K562 (cell line): ENCODE measurements around the gene MGAT4D. TPM values are rescaled to one million over a fixed set of nuclear protein-coding genes. Genes with fewer than 3 reads are reported as not detected.

Experiments
- BACH1 ChIP-seq: fragments of 200-800 bp; sonication (Bioruptor generic); IDR thresholded peaks from 2 replicates; pipeline ENCODE4 v1.6.1; 2016; ENCODE audit warnings: missing genetic modification characterization, missing compliant biosample characterization
- CBFA2T2 ChIP-seq: fragments of 450-650 bp; conservative IDR thresholded peaks from 2 replicates; pipeline ENCODE4 v1.6.1; 2017; ENCODE audit warnings: mild to moderate bottlenecking
- CBFB ChIP-seq: sonication (generic); formaldehyde crosslinking; IDR thresholded peaks from 2 replicates; pipeline ENCODE4 v1.4.0; 2020; ENCODE audit warnings: mild to moderate bottlenecking, missing genetic modification reagents
- CTCFL ChIP-seq: IDR thresholded peaks from 2 replicates; pipeline ENCODE4 v1.6.1; 2011; ENCODE audit warnings: borderline replicate concordance, low read depth, mild to moderate bottlenecking, moderate library complexity, low read length; ENCODE audit not compliant: insufficient read depth, poor library complexity, severe bottlenecking
- DACH1 ChIP-seq: fragments of 450-650 bp; IDR thresholded peaks from 2 replicates; pipeline ENCODE4 v1.6.1; 2018; ENCODE audit not compliant: partially characterized antibody
- ELF2 ChIP-seq: fragments of 250-450 bp; sonication (Bioruptor Pico); IDR thresholded peaks from 2 replicates; pipeline ENCODE4 v1.5.0; 2021; ENCODE audit warnings: mild to moderate bottlenecking
- GATAD2B ChIP-seq: fragments of 450-650 bp; IDR thresholded peaks from 2 replicates; pipeline ENCODE4 v1.6.1; 2017; ENCODE audit warnings: mild to moderate bottlenecking, borderline replicate concordance
- HDAC1 ChIP-seq, 2 experiments: fragments of 450-650 bp; IDR thresholded peaks; 2 replicates each; pipeline ENCODE4 v1.6.1; 2016 to 2017; ENCODE audit warnings: inconsistent platforms in 1 of 2, mild to moderate bottlenecking in 1 of 2, moderate library complexity in 1 of 2
- KLF10 ChIP-seq: fragments of 250-450 bp; sonication (Bioruptor Pico); IDR thresholded peaks from 2 replicates; pipeline ENCODE4 v1.6.1; 2021; ENCODE audit warnings: matching md5 sums
- MAFF ChIP-seq: IDR thresholded peaks from 2 replicates; pipeline ENCODE4 v1.6.1; 2012; ENCODE audit warnings: low read length, improper control_type of control experiment
- MCM7 ChIP-seq, 2 experiments: fragments of 450-650 bp; IDR thresholded peaks; 2 replicates each; pipeline ENCODE4 v1.6.1; 2016 to 2018
- POLR2B ChIP-seq: fragments of 450-650 bp; IDR thresholded peaks from 2 replicates; pipeline ENCODE4 v1.6.1; 2018; ENCODE audit warnings: low read depth; ENCODE audit not compliant: partially characterized antibody
- PPARD ChIP-seq: fragments of 250-450 bp; sonication (Bioruptor Pico); IDR thresholded peaks from 2 replicates; pipeline ENCODE4 v1.8.0; 2022; ENCODE audit warnings: inconsistent platforms, mild to moderate bottlenecking, moderate library complexity
- RBM17 ChIP-seq: fragments of 200-400 bp; formaldehyde crosslinking; IDR thresholded peaks from 2 replicates; pipeline ENCODE4 v1.6.1; 2017; ENCODE audit warnings: low read depth, mild to moderate bottlenecking, low read length, borderline replicate concordance
- RBM22 ChIP-seq: fragments of 200-400 bp; formaldehyde crosslinking; IDR thresholded peaks from 2 replicates; pipeline ENCODE4 v1.6.1; 2018; ENCODE audit warnings: low read length, low read depth; ENCODE audit not compliant: poor library complexity, severe bottlenecking
- RBM25 ChIP-seq: fragments of 200-400 bp; formaldehyde crosslinking; IDR thresholded peaks from 2 replicates; pipeline ENCODE4 v1.6.1; 2018; ENCODE audit warnings: low read length, low read depth, moderate library complexity; ENCODE audit not compliant: severe bottlenecking
- SFPQ ChIP-seq: fragments of 200-400 bp; formaldehyde crosslinking; IDR thresholded peaks from 2 replicates; pipeline ENCODE4 v1.6.1; 2017; ENCODE audit warnings: mild to moderate bottlenecking, low read depth, low read length, moderate library complexity
- STAT5A ChIP-seq: IDR thresholded peaks from 2 replicates; pipeline ENCODE4 v1.6.1; 2012; ENCODE audit warnings: low read length, inconsistent platforms, borderline replicate concordance
- TCF7 ChIP-seq: sonication (generic); IDR thresholded peaks from 2 replicates; pipeline ENCODE4 v1.6.1; 2016; ENCODE audit warnings: antibody characterized with exemption, borderline replicate concordance
- THAP12 ChIP-seq: fragments of 250-450 bp; sonication (Bioruptor Pico); IDR thresholded peaks from 2 replicates; pipeline ENCODE4 v1.9.0; 2021; ENCODE audit warnings: mild to moderate bottlenecking, inconsistent platforms
- ZNF23 ChIP-seq: fragments of 250-450 bp; sonication (Bioruptor Pico); IDR thresholded peaks from 2 replicates; pipeline ENCODE4 v1.4.0; 2020; ENCODE audit warnings: mild to moderate bottlenecking
- ZNF263 ChIP-seq: sonication (generic); formaldehyde crosslinking; IDR thresholded peaks from 2 replicates; pipeline ENCODE4 v1.8.0; 2022; ENCODE audit warnings: mild to moderate bottlenecking, missing genetic modification reagents, borderline replicate concordance
- polyA plus RNA-seq, 8 experiments: library from polyadenylated mRNA; depleted of rRNA in 4 of 8; stranded (reverse) in 5 of 8; unstranded in 3 of 8; fragments of >200 nt; fragmentation: Nextera tagmentation in 2 of 8; fragmentation: Illumina TruSeq in 1 of 8; extraction: Ambion mirVana in 2 of 8; extraction: Trizol in 1 of 8; gene quantifications; 2 replicates each; pipeline versions ENCODE4 v1.2.1 to v1.2.3, GENCODE V29; 2011 to 2014; ENCODE audit warnings: inconsistent platforms in 1 of 8, missing spikeins in 1 of 8
- total RNA-seq, 7 experiments: library from RNA; depleted of rRNA in 6 of 7; stranded (reverse); fragments of >200 nt in 6 of 7; fragmentation: Illumina TruSeq in 2 of 7; extraction: Trizol in 2 of 7; gene quantifications; 2 replicates each; pipeline versions ENCODE4 v1.2.1 to v1.2.3, GENCODE V29; 2011 to 2021; ENCODE audit warnings: low replicate concordance in 1 of 7

Gene MGAT4D
- total and polyA plus RNA-seq, 9 of the 15 experiments (the other 6 are each of a cell fraction or from before 2014, with no cell fraction given): not detected

- TF ChIP-seq MAFF (no peak), RBM25 (peak; percentile 66), RBM22 (peak; percentile 93), HDAC1 (IDR thresholded peaks at IDR 0.05) (peak in 1 of 2 experiments; percentile 61; a peak in 1 of 4 replicates), STAT5A (no peak), TCF7 (no peak), POLR2B (peak; percentile 81), ELF2 (CRISPR knock-in tag) (peak; percentile 94), GATAD2B (peak; percentile 86), BACH1 (tag) (no peak), ZNF263 (CRISPR knock-in tag) (peak; percentile 53; the same call in 1 of the 2 replicates), ZNF23 (no peak), RBM17 (no peak), THAP12 (no peak), MCM7 (IDR thresholded peaks at IDR 0.05) (no peak), SFPQ (no peak), KLF10 (CRISPR knock-in tag) (no peak), PPARD (no peak), CBFB (CRISPR knock-in tag) (no peak), CTCFL (peak; percentile 95), DACH1 (peak; percentile 72), CBFA2T2 (no peak)
Observed at GRCh38 chr4:140523857-140524742, 26.0 kb upstream of the MGAT4D start, which contains the start of gene ELMOD2 (continued).
